ENCODE measurements around the gene PARP8. TPM values are rescaled to one million over a fixed set of nuclear protein-coding genes. Genes with fewer than 3 reads are reported as not detected.

PARP8 gene
- total and polyA plus RNA-seq, 2 of the 4 experiments (the other 2 are of a cell fraction), result 6.9 to 8.2 TPM

DNA sequence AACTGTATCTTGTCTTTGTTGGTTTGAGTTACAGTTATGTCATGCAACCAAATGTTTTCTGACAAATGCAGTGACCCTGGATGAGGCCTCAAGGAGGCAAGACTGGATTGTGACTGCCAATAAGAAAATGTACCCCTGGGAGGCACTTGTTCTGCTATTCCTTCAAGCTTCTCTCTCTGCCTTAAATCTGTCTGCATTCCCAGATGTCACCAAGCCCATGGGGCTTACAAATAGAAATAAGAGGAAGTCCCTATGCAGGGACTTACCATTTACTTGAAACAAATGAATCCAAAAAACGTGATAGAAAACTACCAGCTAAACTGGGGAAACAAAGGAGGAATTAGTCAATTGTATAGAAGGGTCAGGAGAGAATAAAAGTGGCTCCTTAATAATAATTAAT lies 8.2 kb upstream of the PARP8 start:
- in situ Hi-C loops (cut with MboI; ENCODE audit: low sequenced_read_pairs) (no loop called here), intact Hi-C loops (cut with micrococcal nuclease) (no loop called here), dilution Hi-C loops (cut with HindIII; ENCODE audit: low sequenced_read_pairs, unreplicated experiment) (no loop called here)
- Histone ChIP-seq H2BK15ac (ENCODE audit: low read depth, low read length) (no peak overlapping the region), H4K5ac (ENCODE audit: low read depth, low read length) (no peak overlapping the region), H3K79me1 (ENCODE audit: low read depth in 1 of 2, low read length in 2 of 2) (no peaks in the 10 kb centered on the region), H3K18ac (ENCODE audit: low read depth, low read length) (no peak overlapping the region), H3K27ac (ENCODE audit: insufficient read depth, low read length) (no peak overlapping the region), H3K9ac (ENCODE audit: low read depth, low read length) (no peak overlapping the region), H4K20me1 (ENCODE audit: insufficient read depth, low read length) (no peaks in the 10 kb centered on the region), H3K4me1 (ENCODE audit: control insufficient read depth, insufficient read depth, low read length) (no peaks in the 10 kb centered on the region), H3K56ac (ENCODE audit: extremely low read depth, insufficient read depth, low read length) (no peak overlapping the region), H2BK20ac (ENCODE audit: low read depth, low read length) (no peak overlapping the region), H4K91ac (ENCODE audit: insufficient read depth, low read depth, low read length) (no peak overlapping the region), H2AFZ (replicated peaks; ENCODE audit: low read length, poor library complexity) (no peak overlapping the region), H4K8ac (ENCODE audit: low read depth in 2 of 2, low read length in 2 of 2) (no peak overlapping the region), H2AK5ac (ENCODE audit: low read depth, low read length) (no peak overlapping the region), H2BK5ac (ENCODE audit: low read depth, low read length, poor library complexity, severe bottlenecking) (no peak overlapping the region), H3K4ac (ENCODE audit: low read depth, low read length) (no peak overlapping the region), H3K14ac (replicated peaks; ENCODE audit: low read depth, low read length) (no peak overlapping the region), H3K9me1 (ENCODE audit: insufficient read depth, low read length) (no peaks in the 10 kb centered on the region), H3K4me3 (ENCODE audit: insufficient read depth, low read depth, low read length) (no peak overlapping the region), H3K9me3 (ENCODE audit: control insufficient read depth, insufficient read depth, low read length) (no peaks in the 10 kb centered on the region; the same call in 1 of the 2 replicates), H3K4me2 (ENCODE audit: low read depth, low read length) (no peak overlapping the region), H2BK120ac (ENCODE audit: low read depth, low read length) (no peak overlapping the region), H3K36me3 (ENCODE audit: control insufficient read depth, insufficient read depth, low read length) (no peaks in the 10 kb centered on the region), H3K23ac (ENCODE audit: low read depth, low read length) (no peak overlapping the region), H3K27me3 (ENCODE audit: control insufficient read depth, insufficient read depth, low read length) (no peaks in the 10 kb centered on the region), H2AK9ac (replicated peaks; ENCODE audit: low read depth, low read length, poor library complexity) (no peak overlapping the region)
- no peak for DNase-seq
- no CpG with 5 or more reads among the region's 1 CpG for WGBS, 2 experiments (ENCODE audit: extremely low coverage in 2 of 2, insufficient read length in 1 of 2)
- ATAC-seq (ENCODE audit: low read depth), result no peak
- BruUV-seq (replicated peaks), result no TSS peak
- no peak for TF ChIP-seq CHD1 (IDR thresholded peaks at IDR 0.05; ENCODE audit: low read depth, low read length)
- TF ChIP-seq NFE2L2 (IDR thresholded peaks at IDR 0.05; ENCODE audit: low read depth, low read length), result no peak
- TF ChIP-seq, protein P1, sequence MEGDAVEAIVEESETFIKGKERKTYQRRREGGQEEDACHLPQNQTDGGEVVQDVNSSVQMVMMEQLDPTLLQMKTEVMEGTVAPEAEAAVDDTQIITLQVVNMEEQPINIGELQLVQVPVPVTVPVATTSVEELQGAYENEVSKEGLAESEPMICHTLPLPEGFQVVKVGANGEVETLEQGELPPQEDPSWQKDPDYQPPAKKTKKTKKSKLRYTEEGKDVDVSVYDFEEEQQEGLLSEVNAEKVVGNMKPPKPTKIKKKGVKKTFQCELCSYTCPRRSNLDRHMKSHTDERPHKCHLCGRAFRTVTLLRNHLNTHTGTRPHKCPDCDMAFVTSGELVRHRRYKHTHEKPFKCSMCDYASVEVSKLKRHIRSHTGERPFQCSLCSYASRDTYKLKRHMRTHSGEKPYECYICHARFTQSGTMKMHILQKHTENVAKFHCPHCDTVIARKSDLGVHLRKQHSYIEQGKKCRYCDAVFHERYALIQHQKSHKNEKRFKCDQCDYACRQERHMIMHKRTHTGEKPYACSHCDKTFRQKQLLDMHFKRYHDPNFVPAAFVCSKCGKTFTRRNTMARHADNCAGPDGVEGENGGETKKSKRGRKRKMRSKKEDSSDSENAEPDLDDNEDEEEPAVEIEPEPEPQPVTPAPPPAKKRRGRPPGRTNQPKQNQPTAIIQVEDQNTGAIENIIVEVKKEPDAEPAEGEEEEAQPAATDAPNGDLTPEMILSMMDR (conservative IDR thresholded peaks at IDR 0.05; ENCODE audit: low read depth, low read length), result no peak
- TF ChIP-seq RFX5 (IDR thresholded peaks at IDR 0.05; ENCODE audit: low read depth, low read length), result no peak
- TF ChIP-seq, protein P2, sequence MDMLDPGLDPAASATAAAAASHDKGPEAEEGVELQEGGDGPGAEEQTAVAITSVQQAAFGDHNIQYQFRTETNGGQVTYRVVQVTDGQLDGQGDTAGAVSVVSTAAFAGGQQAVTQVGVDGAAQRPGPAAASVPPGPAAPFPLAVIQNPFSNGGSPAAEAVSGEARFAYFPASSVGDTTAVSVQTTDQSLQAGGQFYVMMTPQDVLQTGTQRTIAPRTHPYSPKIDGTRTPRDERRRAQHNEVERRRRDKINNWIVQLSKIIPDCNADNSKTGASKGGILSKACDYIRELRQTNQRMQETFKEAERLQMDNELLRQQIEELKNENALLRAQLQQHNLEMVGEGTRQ (IDR thresholded peaks at IDR 0.05; ENCODE audit: low read depth, low read length), result no peak
- TF ChIP-seq MXI1 (IDR thresholded peaks at IDR 0.05; ENCODE audit: borderline replicate concordance, low read depth, low read length), result no peak
- no peak for TF ChIP-seq FOS (IDR thresholded peaks at IDR 0.05; ENCODE audit: low read depth, low read length)
- TF ChIP-seq BHLHE40 (IDR thresholded peaks at IDR 0.05; ENCODE audit: low read depth, low read length), result no peak
- no peak for TF ChIP-seq RCOR1 (IDR thresholded peaks at IDR 0.05; ENCODE audit: insufficient replicate concordance, low read length)
- TF ChIP-seq, protein P3, sequence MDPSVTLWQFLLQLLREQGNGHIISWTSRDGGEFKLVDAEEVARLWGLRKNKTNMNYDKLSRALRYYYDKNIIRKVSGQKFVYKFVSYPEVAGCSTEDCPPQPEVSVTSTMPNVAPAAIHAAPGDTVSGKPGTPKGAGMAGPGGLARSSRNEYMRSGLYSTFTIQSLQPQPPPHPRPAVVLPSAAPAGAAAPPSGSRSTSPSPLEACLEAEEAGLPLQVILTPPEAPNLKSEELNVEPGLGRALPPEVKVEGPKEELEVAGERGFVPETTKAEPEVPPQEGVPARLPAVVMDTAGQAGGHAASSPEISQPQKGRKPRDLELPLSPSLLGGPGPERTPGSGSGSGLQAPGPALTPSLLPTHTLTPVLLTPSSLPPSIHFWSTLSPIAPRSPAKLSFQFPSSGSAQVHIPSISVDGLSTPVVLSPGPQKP (IDR thresholded peaks at IDR 0.05; ENCODE audit: borderline replicate concordance, low read depth, low read length), result no peak
- no peak for TF ChIP-seq MAZ (IDR thresholded peaks at IDR 0.05; ENCODE audit: borderline replicate concordance, low read depth, low read length)
- TF ChIP-seq MAFK (IDR thresholded peaks at IDR 0.05; ENCODE audit: low read depth, low read length), result no peak
- CTCF ChIA-PET, result no interaction called here
- POLR2A ChIA-PET (ENCODE audit: unreplicated experiment), result no interaction called here

Measured in IMR-90 (cell line).